ENCODE results near the gene MEF2B. TPM values are rescaled to one million over a fixed set of nuclear protein-coding genes. Genes with fewer than 3 reads are reported as not detected.

Gene MEF2B
- total RNA-seq = 1.4 to 2.9 TPM (median 2.8 TPM) in 3 replicates

DNA sequence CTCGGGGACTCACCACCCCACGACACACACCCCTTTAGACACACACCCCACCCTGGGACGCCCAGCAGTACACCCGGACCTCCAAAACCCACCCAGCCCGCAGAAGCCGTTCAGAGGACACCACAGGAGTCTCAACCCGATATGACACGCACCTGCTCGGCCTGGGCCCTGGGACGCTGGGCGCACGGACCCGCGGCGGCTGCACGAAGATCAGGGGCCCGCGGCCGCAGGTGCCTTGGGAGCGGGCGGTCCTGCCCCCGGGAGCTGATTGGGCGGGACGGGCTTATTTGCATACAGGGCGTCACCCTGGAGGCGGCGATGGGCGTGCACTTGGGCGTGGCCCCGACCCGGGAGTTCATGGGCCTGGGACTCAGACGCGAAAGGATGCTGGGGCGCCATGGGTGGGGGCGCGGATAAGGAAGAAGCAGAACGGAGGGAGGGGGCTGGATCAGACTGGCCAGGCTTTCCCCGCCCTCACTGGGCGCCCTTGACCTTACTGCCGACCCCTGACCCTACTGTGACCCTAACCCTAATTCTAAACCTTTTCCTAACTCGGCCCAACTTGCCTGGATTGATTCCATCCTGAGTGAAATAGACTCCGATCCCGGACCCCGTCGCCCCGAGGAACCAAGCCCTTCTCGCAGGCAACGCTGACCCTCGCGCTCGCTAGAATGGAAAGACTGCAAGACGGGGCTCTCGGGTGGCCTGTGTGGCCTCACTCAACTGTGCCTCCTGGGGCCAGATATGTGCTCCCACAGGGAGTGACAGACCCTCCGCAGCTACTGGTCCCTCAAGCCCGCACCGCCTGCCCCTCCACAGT is at the start of gene MEF2B:
TSS of gene MEF2B (minus strand) at position 211 of the 820 bp plus-strand sequence. CDS start 19,528 bp downstream, outside the sequence.
- Mint-ChIP-seq H3K4me1 (peaks cover 19% of the 10 kb centered on the region), H3K27me3 (ENCODE audit: low read depth) (peaks cover 19% of the 10 kb centered on the region), H3K9me3 (no peaks in the 10 kb centered on the region), H3K36me3 (no peaks in the 10 kb centered on the region), H3K27ac (no peak within 1 kb of the TSS), H3K4me3 (peak within 1 kb of the TSS; percentile 52)
- TF ChIP-seq, protein P1, sequence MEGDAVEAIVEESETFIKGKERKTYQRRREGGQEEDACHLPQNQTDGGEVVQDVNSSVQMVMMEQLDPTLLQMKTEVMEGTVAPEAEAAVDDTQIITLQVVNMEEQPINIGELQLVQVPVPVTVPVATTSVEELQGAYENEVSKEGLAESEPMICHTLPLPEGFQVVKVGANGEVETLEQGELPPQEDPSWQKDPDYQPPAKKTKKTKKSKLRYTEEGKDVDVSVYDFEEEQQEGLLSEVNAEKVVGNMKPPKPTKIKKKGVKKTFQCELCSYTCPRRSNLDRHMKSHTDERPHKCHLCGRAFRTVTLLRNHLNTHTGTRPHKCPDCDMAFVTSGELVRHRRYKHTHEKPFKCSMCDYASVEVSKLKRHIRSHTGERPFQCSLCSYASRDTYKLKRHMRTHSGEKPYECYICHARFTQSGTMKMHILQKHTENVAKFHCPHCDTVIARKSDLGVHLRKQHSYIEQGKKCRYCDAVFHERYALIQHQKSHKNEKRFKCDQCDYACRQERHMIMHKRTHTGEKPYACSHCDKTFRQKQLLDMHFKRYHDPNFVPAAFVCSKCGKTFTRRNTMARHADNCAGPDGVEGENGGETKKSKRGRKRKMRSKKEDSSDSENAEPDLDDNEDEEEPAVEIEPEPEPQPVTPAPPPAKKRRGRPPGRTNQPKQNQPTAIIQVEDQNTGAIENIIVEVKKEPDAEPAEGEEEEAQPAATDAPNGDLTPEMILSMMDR (IDR thresholded peaks at IDR 0.05; ENCODE audit: unreplicated experiment) = no peak
- peak; percentile 60 to 81 for DNase-seq (ENCODE audit: low spot score in 2 of 2, unreplicated experiment in 2 of 2)

DNA sequence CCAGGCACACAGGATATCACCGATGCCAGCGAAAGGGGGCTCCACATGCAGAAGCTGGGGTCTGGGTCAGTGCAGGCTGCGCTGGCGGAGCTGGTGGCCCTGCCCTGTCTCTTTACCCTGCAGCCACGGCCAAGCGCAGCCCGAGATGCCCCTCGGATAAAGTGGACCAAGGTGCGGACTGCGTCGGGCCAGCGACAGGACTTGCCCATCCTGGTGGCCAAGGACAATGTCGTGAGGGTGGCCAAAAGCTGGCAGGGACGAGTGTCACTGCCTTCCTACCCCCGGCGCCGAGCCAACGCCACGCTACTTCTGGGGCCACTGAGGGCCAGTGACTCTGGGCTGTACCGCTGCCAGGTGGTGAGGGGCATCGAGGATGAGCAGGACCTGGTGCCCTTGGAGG is 48.8 kb upstream of the MEF2B start:
- no peaks in the 10 kb centered on the region for H3K4me1 Mint-ChIP-seq
- H3K36me3 Mint-ChIP-seq = no peaks in the 10 kb centered on the region
- H3K27ac Mint-ChIP-seq = no peak overlapping the region
- TF ChIP-seq, protein P1 (IDR thresholded peaks at IDR 0.05; ENCODE audit: unreplicated experiment) = no peak
- no peak overlapping the region for H3K4me3 Mint-ChIP-seq
- H3K27me3 Mint-ChIP-seq (ENCODE audit: low read depth) = peaks cover 63% of the 10 kb centered on the region
- no peak for DNase-seq (ENCODE audit: low spot score in 2 of 2, unreplicated experiment in 2 of 2)
- no peaks in the 10 kb centered on the region for H3K9me3 Mint-ChIP-seq

DNA sequence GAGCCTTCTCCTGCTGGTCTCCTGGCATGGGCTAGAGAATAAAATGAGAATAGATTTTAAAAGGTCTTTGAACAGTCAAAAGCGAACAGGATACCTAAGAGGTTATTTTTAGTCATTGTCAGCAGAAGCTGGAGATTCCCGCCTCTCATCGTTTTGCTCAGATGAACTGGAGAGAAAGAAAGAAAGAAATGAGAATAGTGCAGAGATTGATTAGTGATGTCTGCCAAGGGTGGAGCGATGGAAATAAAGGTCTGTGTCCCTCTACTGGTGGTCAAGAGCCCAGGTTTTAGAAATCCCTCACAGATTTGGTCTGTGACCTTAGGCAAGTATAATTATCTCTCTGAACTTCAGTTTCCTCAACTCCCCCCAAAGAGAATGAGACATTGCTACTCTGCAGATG is 47.0 kb upstream of the MEF2B start:
- Mint-ChIP-seq H3K9me3 (no peaks in the 10 kb centered on the region), H3K36me3 (no peaks in the 10 kb centered on the region), H3K27ac (no peak overlapping the region), H3K27me3 (ENCODE audit: low read depth) (peaks cover 65% of the 10 kb centered on the region), H3K4me1 (no peaks in the 10 kb centered on the region), H3K4me3 (no peak overlapping the region)
- TF ChIP-seq, protein P1 (IDR thresholded peaks at IDR 0.05; ENCODE audit: unreplicated experiment) = no peak
- DNase-seq (ENCODE audit: low spot score in 2 of 2, unreplicated experiment in 2 of 2) = no peak

DNA sequence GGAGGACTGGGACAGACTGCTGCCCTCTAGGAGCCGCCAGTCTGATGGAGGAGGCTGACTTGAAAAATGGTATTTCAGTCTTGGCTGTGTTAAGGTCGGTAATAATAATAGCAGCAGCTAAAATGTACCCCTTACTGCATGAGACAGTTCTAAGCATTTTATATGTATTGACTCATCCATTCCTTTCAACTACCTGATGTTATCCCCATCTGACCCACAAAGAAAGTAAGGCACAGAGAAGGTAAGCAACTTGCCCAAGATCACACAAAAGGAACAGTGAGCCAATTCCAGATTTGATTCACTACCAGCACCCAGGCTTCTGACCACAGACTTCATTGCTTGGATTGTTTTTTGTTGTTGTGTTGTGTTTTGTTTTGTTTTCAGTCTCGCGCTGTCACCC is 45.7 kb upstream of the MEF2B start:
- Mint-ChIP-seq H3K4me1 (no peaks in the 10 kb centered on the region), H3K9me3 (no peaks in the 10 kb centered on the region), H3K27me3 (ENCODE audit: low read depth) (peaks cover 72% of the 10 kb centered on the region)

DNA sequence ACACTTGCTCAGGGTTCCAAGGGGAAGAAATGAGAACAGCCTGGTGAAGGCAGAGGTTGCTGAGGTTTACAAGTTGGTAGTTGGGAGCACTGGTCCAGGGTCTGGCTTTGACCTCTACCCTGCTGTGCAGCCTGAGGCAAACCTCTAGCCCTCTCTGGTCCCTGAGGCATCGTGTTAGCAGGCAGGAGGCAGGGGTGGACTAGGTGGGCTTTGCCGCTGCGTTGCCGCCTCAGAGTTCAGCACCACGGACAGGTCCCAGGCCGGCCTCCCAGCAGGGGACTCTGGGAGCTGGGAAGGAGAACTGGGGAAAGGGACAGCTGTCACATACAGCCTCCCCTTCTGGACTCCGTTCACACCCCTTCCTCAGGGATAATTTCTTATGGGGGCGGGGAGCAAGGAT is 44.8 kb upstream of the MEF2B start:
- TF ChIP-seq, protein P1 (IDR thresholded peaks at IDR 0.05; ENCODE audit: unreplicated experiment) = no peak
- Mint-ChIP-seq H3K4me3 (no peak overlapping the region), H3K4me1 (no peaks in the 10 kb centered on the region), H3K27me3 (ENCODE audit: low read depth) (peaks cover 79% of the 10 kb centered on the region), H3K27ac (no peak overlapping the region), H3K9me3 (no peaks in the 10 kb centered on the region), H3K36me3 (no peaks in the 10 kb centered on the region)
- DNase-seq (ENCODE audit: low spot score in 2 of 2, unreplicated experiment in 2 of 2) = peak; percentile 73 to 88

More for the DNA sequence above, 45.7 kb upstream of the MEF2B start:
- no peaks in the 10 kb centered on the region for H3K36me3 Mint-ChIP-seq
- TF ChIP-seq, protein P1 (IDR thresholded peaks at IDR 0.05; ENCODE audit: unreplicated experiment) = no peak
- DNase-seq (ENCODE audit: low spot score in 2 of 2, unreplicated experiment in 2 of 2) = no peak
- no peak overlapping the region for H3K27ac Mint-ChIP-seq
- no peak overlapping the region for H3K4me3 Mint-ChIP-seq

All from mesothelial cell of epicardium (in vitro differentiated cells).